Naive thymus-derived CD4-positive, alpha-beta T cell (primary cell): Measurements from ENCODE around the gene PPP4R3A. TPM values are rescaled to one million over a fixed set of nuclear protein-coding genes. Genes with fewer than 3 reads are reported as not detected.

Experiments
- ATAC-seq: fragments of 150-1000 bp; cut with Tn5 transposase; 2 replicates; pipeline ENCODE4 v1.10.0; 2021; ENCODE audit warnings: mild to moderate bottlenecking, moderate library complexity
- CTCF ChIA-PET: fragments of 350-600 bp; sonication (Branson Sonifier 250); formaldehyde crosslinking; loops from one replicate; lab custom pipeline; 2021; ENCODE audit warnings: antibody characterized with exemption; lab: Charles Lee
- POLR2A ChIA-PET: fragments of 350-600 bp; sonication (Branson Sonifier 250); formaldehyde crosslinking; loops from one replicate; lab custom pipeline; 2021; ENCODE audit warnings: antibody characterized with exemption, inconsistent platforms; lab: Charles Lee
- DNase-seq, 9 donors: peaks; one replicate each; pipeline versions ENCODE4 v3.0.0 to v3.0.0-alpha.2; 2020 to 2022; ENCODE audit warnings: mixed read lengths in 1 of 9
- H3K27ac ChIP-seq: one replicate; pipeline ENCODE4 v1.7.0; 2013; ENCODE audit warnings: mild to moderate bottlenecking, low read depth, low read length, moderate library complexity
- H3K27me3 ChIP-seq, 2 donors: one replicate each; pipeline ENCODE4 v1.7.0; 2013; ENCODE audit warnings: low read length in 2 of 2, mild to moderate bottlenecking in 2 of 2, moderate library complexity in 2 of 2; ENCODE audit not compliant: control insufficient read depth in 2 of 2, insufficient read depth in 2 of 2
- H3K36me3 ChIP-seq, 3 experiments: 1 replicate in 2 of 3; 2 replicates in 1 of 3; pipeline ENCODE4 v1.7.0; 2013; ENCODE audit warnings: low read length in 3 of 3, mild to moderate bottlenecking in 3 of 3, moderate library complexity in 1 of 3; ENCODE audit not compliant: insufficient read depth in 3 of 3, control insufficient read depth in 2 of 3
- H3K4me1 ChIP-seq, 2 donors: one replicate each; pipeline ENCODE4 v1.7.0; 2013; ENCODE audit warnings: low read length in 2 of 2, mild to moderate bottlenecking in 2 of 2, moderate library complexity in 1 of 2; ENCODE audit not compliant: control insufficient read depth in 2 of 2, insufficient read depth in 2 of 2
- H3K4me3 ChIP-seq: 2 replicates; pipeline ENCODE4 v1.7.0; 2013; ENCODE audit warnings: mild to moderate bottlenecking, low read length
- H3K9me3 ChIP-seq, 3 experiments: 1 replicate in 2 of 3; 2 replicates in 1 of 3; pipeline ENCODE4 v1.7.0; 2013; ENCODE audit warnings: low read length in 3 of 3; ENCODE audit not compliant: control insufficient read depth in 2 of 3
- H3K27ac Mint-ChIP-seq, 9 donors: one replicate each; pipeline ENCODE4 v1.8.0; 2020 to 2022; ENCODE audit warnings: mixed read lengths in 9 of 9, mild to moderate bottlenecking in 8 of 9, moderate library complexity in 5 of 9, inconsistent platforms in 2 of 9
- H3K27me3 Mint-ChIP-seq, 5 donors: one replicate each; pipeline ENCODE4 v1.8.0; 2021 to 2022; ENCODE audit warnings: mixed read lengths in 5 of 5, mild to moderate bottlenecking in 1 of 5
- H3K36me3 Mint-ChIP-seq, 5 donors: one replicate each; pipeline ENCODE4 v1.8.0; 2020 to 2022; ENCODE audit warnings: mixed read lengths in 5 of 5, mild to moderate bottlenecking in 3 of 5, inconsistent platforms in 1 of 5
- H3K4me1 Mint-ChIP-seq, 7 donors: one replicate each; pipeline ENCODE4 v1.8.0; 2020 to 2022; ENCODE audit warnings: mixed read lengths in 7 of 7, mild to moderate bottlenecking in 3 of 7, inconsistent platforms in 1 of 7
- H3K4me3 Mint-ChIP-seq, 10 donors: one replicate each; pipeline ENCODE4 v1.8.0; 2020 to 2022; ENCODE audit warnings: mild to moderate bottlenecking in 10 of 10, mixed read lengths in 10 of 10, moderate library complexity in 6 of 10, inconsistent platforms in 2 of 10
- H3K9me3 Mint-ChIP-seq, 11 donors: one replicate each; pipeline ENCODE4 v1.8.0; 2020 to 2022; ENCODE audit warnings: mixed read lengths in 11 of 11, mild to moderate bottlenecking in 4 of 11, inconsistent platforms in 1 of 11, moderate library complexity in 1 of 11
- intact Hi-C, 2 donors: fragments of 100-400 bp; cut with micrococcal nuclease; formaldehyde crosslinking; loops; one replicate each; pipeline ENCODE4 v1.15.1; 2023
- polyA plus RNA-seq, 2 donors: library from polyadenylated mRNA; unstranded; fragments of 300-500 nt; fragmentation: Illumina TruSeq; gene quantifications; one replicate each; pipeline ENCODE4 v1.2.3, GENCODE V29; 2021
- total RNA-seq, 6 experiments: library from RNA in 5 of 6; stranded (reverse) in 5 of 6; gene quantifications; 1 replicate in 5 of 6; 2 replicates in 1 of 6; pipeline ENCODE4 v1.2.3 and lab custom pipeline; 2021 to 2026

PPP4R3A gene
- total and polyA plus RNA-seq, 7 experiments from 2014 or later = 81.5 to 214 (median 156) TPM

DNA sequence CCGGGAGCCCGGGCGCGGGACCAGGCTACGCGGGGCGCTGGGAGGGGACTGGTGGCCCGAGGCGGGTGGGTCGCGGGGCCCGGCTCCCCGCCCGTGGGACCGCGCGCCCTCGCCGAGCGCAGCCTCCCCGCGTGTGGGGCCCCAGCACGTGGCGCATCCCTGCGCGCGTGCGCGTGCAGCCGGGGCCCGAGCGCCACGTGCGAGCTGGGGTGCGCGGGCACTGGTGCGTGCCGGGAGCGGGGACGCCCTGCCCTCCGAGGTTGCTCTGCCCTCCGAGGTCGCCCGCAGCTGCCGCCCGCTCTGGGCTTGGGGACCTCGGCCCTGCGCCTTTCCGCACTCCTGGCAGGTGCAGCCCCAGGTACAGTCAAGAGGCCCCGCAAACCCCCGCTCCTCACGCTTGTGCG, 92.1 kb downstream of the PPP4R3A start:
- Mint-ChIP-seq H3K4me1 (peaks cover 27 to 47% (median 39%) of the 10 kb centered on the region in 7 donors), H3K27ac (peak overlapping the region in 6 of 9 donors; percentile 80 to 97 (median 88)), H3K4me3 (peak overlapping the region; percentile 32 to 91 (median 82)), H3K36me3 (peaks cover 8 to 35% (median 18%) of the 10 kb centered on the region in 5 donors), H3K9me3 (peaks cover 0 to 3% (median 0%) of the 10 kb centered on the region in 11 donors), H3K27me3 (peaks cover 0 to 7% (median 0%) of the 10 kb centered on the region in 5 donors)
- ATAC-seq (peak; percentile 62), DNase-seq (peak in 8 of 9 donors; percentile 67 to 84 (median 82))
- ChIA-PET POLR2A (interaction anchor here (0.8 to 12.4 kb wide), 11 partner anchors 9 to 108 kb away, joined by 3 to 328 read pairs (median 15); no protein-coding TSS in a partner anchor), CTCF (interaction anchor here (0.6 to 10.7 kb wide), 23 partner anchors 9 to 501 kb away, joined by 3 to 101 read pairs (median 4); no protein-coding TSS in a partner anchor)
- Histone ChIP-seq H3K9me3 (no peaks in the 10 kb centered on the region), H3K36me3 (peaks cover 0 to 9% (median 0%) of the 10 kb centered on the region in 3 experiments), H3K4me1 (peaks cover 24 to 31% of the 10 kb centered on the region in 2 donors), H3K27me3 (no peaks in the 10 kb centered on the region), H3K27ac (peak overlapping the region; percentile 97), H3K4me3 (peak overlapping the region; percentile 52)
- intact Hi-C loops = loop anchor here (1.0 to 10.0 kb wide), 13 partner anchors 51 to 1237 kb away; partner anchors contain the start of genes RPS6KA5 (in 2 of the 2), CALM1 (in 1 of the 2), GPR68 (in 1 of the 2) and PPP4R3A (in 1 of the 2)

DNA sequence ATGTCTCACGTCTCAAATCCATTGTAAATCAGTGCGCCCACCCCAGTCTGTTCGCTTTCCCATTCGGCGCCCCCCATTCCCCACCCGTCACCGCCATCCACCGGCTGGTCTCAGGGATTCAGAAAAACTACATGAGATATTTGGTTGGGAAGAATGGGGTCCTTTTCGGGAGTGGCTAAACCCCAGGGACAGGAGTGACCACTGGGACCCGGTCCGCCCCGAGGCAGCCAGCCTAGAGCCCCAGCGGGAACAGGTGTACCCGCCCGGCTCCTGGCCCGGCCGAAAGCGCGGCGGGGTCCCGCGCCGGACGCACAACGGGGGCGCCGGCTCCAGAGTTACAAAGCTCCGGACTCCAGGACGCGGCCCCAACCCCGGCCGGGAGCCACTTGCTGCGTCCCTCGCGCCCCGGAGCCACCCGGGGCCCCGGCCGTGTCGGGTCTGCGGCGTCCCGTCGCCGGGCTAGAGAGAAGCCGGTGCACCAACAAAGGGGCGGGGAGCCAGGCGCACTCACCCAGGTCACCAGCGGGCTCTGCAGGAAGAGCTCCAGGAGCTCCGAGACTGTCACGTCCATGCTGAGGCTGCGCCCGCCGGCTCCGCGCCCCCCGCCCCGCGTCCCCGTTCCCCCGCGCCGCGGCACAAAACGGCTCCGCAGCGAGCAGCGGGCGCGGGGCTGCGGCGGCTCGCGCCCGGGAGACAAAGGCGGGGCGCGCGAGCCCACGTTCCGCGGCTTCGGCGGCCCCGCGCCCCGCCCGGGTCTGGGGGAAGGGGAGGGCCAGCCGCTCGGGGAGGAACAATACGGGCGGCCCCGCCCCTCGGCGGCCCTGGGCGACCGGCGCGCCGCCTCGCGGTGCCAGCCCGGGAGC, 92.8 kb downstream of the PPP4R3A start, which contains the start of gene CCDC88C:
Gene CCDC88C, minus strand, starts transcription at position 701 of the 863 bp plus-strand sequence. Its CDS starts 130 bp downstream, at position 571.
- ATAC-seq (peak; percentile 74), DNase-seq (peak in 8 of 9 donors; percentile 68 to 88 (median 84))
- H3K27ac Mint-ChIP-seq = peak within 1 kb of the TSS; percentile 93 to 100 (median 99)
- peaks cover 0 to 7% (median 0%) of the 10 kb centered on the region in 5 donors for H3K27me3 Mint-ChIP-seq
- ChIA-PET CTCF (interaction anchor here (0.7 to 10.7 kb wide), 13 partner anchors 9 to 102 kb away, joined by 3 to 101 read pairs (median 4); no protein-coding TSS in a partner anchor), POLR2A (interaction anchor here (1.1 to 12.4 kb wide), 11 partner anchors 8 to 107 kb away, joined by 3 to 328 read pairs (median 15); no protein-coding TSS in a partner anchor)
- Histone ChIP-seq H3K4me1 (peaks cover 31 to 35% of the 10 kb centered on the region in 2 donors), H3K9me3 (no peaks in the 10 kb centered on the region), H3K36me3 (peaks cover 0 to 9% (median 0%) of the 10 kb centered on the region in 3 experiments), H3K4me3 (peak within 1 kb of the TSS; percentile 75), H3K27me3 (no peaks in the 10 kb centered on the region), H3K27ac (peak within 1 kb of the TSS; percentile 97)
- peaks cover 9 to 40% (median 23%) of the 10 kb centered on the region in 5 donors for H3K36me3 Mint-ChIP-seq
- peaks cover 32 to 54% (median 45%) of the 10 kb centered on the region in 7 donors for H3K4me1 Mint-ChIP-seq
- H3K9me3 Mint-ChIP-seq = peaks cover 0 to 3% (median 0%) of the 10 kb centered on the region in 11 donors
- H3K4me3 Mint-ChIP-seq = peak within 1 kb of the TSS; percentile 85 to 100 (median 100)
- intact Hi-C loops = loop anchor here (1.0 to 10.0 kb wide), 9 partner anchors 93 to 1237 kb away; partner anchors contain the start of genes RPS6KA5 (in 2 of the 2), CALM1 (in 1 of the 2), GPR68 (in 1 of the 2) and PPP4R3A (in 1 of the 2)

DNA sequence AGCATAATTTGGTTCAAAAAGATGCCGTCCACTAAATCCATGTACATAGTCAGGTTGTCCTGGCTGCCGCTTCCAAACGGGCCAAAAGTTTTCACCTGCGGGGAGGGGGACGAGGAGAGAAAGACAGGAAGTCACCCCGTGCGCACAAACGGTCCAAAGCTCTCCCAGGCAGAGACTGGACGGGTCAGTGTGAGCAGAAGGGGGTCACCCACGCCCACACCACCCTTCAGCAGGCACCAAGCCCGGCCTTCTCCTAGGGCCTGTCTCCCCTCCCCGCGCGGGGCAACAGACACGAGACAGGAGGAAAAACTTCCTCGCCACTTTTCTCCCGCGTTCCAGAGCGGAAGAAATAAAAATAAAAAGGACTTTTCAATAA, 93.4 kb downstream of the PPP4R3A start:
- Histone ChIP-seq H3K27me3 (no peaks in the 10 kb centered on the region), H3K27ac (peak overlapping the region; percentile 97), H3K4me1 (peaks cover 36 to 39% of the 10 kb centered on the region in 2 donors), H3K36me3 (peaks cover 0 to 9% (median 0%) of the 10 kb centered on the region in 3 experiments), H3K4me3 (peak overlapping the region; percentile 75), H3K9me3 (no peaks in the 10 kb centered on the region)
- peaks cover 0 to 7% (median 0%) of the 10 kb centered on the region in 5 donors for H3K27me3 Mint-ChIP-seq
- peak overlapping the region; percentile 93 to 100 (median 99) for H3K27ac Mint-ChIP-seq
- ATAC-seq (no peak), DNase-seq (peak in 1 of 9 donors; percentile 43)
- peaks cover 9 to 40% (median 23%) of the 10 kb centered on the region in 5 donors for H3K36me3 Mint-ChIP-seq
- ChIA-PET POLR2A (interaction anchor here (1.2 to 12.4 kb wide), 9 partner anchors 20 to 107 kb away, joined by 4 to 328 read pairs (median 26); no protein-coding TSS in a partner anchor), CTCF (interaction anchor here (1.2 to 10.7 kb wide), 6 partner anchors 12 to 101 kb away, joined by 6 to 101 read pairs (median 16); no protein-coding TSS in a partner anchor)
- H3K9me3 Mint-ChIP-seq = peaks cover 0 to 3% (median 0%) of the 10 kb centered on the region in 11 donors
- peak overlapping the region; percentile 85 to 100 (median 100) for H3K4me3 Mint-ChIP-seq
- H3K4me1 Mint-ChIP-seq = peaks cover 34 to 58% (median 50%) of the 10 kb centered on the region in 7 donors
- intact Hi-C loops = loop anchor here (1.0 to 10.0 kb wide), 18 partner anchors 11 to 1238 kb away; partner anchors contain the start of genes PPP4R3A (in 2 of the 2), RPS6KA5 (in 2 of the 2), CALM1 (in 1 of the 2) and DGLUCY (in 1 of the 2)

DNA sequence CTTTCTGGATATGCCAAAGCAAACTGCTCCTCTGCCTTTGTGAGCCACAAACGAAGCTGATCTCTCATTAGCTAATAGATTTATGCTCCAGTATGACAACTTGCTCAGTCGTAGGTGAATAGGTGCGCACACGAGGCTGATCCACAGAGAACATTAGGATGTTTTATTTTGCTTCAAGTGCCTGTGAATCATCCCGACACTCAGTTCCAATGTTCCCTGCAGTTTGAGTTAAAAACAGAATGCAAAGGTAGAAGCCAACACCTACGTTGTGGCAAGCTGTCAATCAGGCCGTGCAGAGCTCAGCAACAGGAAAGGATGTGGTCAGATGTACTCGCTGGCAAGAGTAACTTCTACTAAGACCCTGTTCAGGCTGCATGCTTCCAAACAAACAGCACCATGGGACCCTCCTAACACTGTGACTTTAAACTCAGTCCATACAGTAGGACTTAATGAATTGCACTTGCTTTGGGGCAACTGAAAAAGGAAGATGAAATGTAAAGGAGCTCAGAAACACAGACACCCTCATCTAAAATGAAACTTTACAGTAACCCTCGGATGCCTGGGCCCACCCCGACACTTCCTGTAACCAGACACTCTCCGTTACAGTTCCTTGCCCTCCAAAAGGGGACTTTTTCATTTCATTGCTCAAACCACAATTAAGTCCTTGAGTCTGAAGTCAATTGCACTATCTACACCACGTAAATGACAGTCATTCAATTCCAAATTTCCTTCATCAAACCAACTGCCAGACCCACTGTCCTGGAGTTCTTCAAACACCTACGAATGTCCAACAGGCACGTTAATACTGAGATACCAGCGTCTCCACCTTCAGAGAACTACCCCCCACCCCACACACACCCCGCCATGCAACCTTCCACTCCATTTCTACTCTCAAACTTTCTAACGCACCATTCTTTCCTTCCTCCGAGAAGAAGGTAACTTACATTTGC, 94.0 kb downstream of the PPP4R3A start:
- no peaks in the 10 kb centered on the region for H3K9me3 ChIP-seq
- intact Hi-C loops = loop anchor here (1.0 to 10.0 kb wide), 17 partner anchors 11 to 1239 kb away; partner anchors contain the start of genes CALM1 (in 1 of the 2), DGLUCY (in 1 of the 2), GPR68 (in 1 of the 2) and PPP4R3A (in 1 of the 2)
- ChIA-PET POLR2A (interaction anchor here (0.6 to 12.4 kb wide), 17 partner anchors 9 to 1460 kb away, joined by 3 to 328 read pairs (median 7); partner anchors contain the start of gene TDP1), CTCF (interaction anchor here (0.6 to 10.7 kb wide), 14 partner anchors 11 to 239 kb away, joined by 3 to 101 read pairs (median 5); partner anchors contain the start of gene GPR68)
- DNase-seq (peak in 8 of 9 donors; percentile 65 to 89 (median 86)), ATAC-seq (peak; percentile 64)
- peak overlapping the region; percentile 97 for H3K27ac ChIP-seq
- H3K4me1 ChIP-seq = peaks cover 42 to 44% of the 10 kb centered on the region in 2 donors
- Mint-ChIP-seq H3K27ac (peak overlapping the region; percentile 93 to 100 (median 99)), H3K4me1 (peaks cover 41 to 62% (median 56%) of the 10 kb centered on the region in 7 donors), H3K9me3 (peaks cover 0 to 3% (median 0%) of the 10 kb centered on the region in 11 donors), H3K36me3 (peaks cover 12 to 43% (median 27%) of the 10 kb centered on the region in 5 donors), H3K27me3 (peaks cover 0 to 7% (median 0%) of the 10 kb centered on the region in 5 donors), H3K4me3 (peak overlapping the region; percentile 85 to 100 (median 100))
- peak overlapping the region; percentile 75 for H3K4me3 ChIP-seq
- no peaks in the 10 kb centered on the region for H3K27me3 ChIP-seq
- peaks cover 0 to 9% (median 0%) of the 10 kb centered on the region in 3 experiments for H3K36me3 ChIP-seq

DNA sequence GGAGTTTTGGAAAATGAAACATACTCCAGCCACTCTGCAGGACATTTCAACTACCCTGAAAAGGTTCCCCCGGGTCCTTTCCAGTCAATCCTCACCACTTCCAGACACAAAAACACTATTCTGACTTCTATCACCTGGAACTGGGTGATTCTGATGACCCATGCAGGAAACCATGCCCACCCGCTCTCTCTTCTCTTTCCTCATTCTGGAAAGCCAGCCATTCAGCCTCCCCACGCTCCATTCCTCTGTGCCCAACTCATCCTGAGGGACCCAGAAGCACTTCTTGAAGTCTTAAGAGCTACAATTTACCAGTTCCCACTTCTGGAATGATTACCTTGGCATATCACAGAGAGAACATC, 95.7 kb downstream of the PPP4R3A start:
- Mint-ChIP-seq H3K27me3 (peaks cover 0 to 7% (median 0%) of the 10 kb centered on the region in 5 donors), H3K9me3 (peaks cover 0 to 3% (median 0%) of the 10 kb centered on the region in 11 donors), H3K4me1 (peaks cover 53 to 71% (median 69%) of the 10 kb centered on the region in 7 donors), H3K27ac (peak overlapping the region; percentile 93 to 100 (median 99)), H3K36me3 (peaks cover 14 to 53% (median 40%) of the 10 kb centered on the region in 5 donors), H3K4me3 (peak overlapping the region; percentile 85 to 100 (median 100))
- peaks cover 0 to 9% (median 0%) of the 10 kb centered on the region in 3 experiments for H3K36me3 ChIP-seq
- peaks cover 58 to 59% of the 10 kb centered on the region in 2 donors for H3K4me1 ChIP-seq
- ChIA-PET POLR2A (interaction anchor here (0.9 to 12.4 kb wide), 8 partner anchors 10 to 99 kb away, joined by 4 to 328 read pairs (median 58); no protein-coding TSS in a partner anchor), CTCF (interaction anchor here (0.6 to 4.4 kb wide), 5 partner anchors 9 to 105 kb away, joined by 3 to 30 read pairs (median 7); no protein-coding TSS in a partner anchor)
- no peaks in the 10 kb centered on the region for H3K9me3 ChIP-seq
- no peaks in the 10 kb centered on the region for H3K27me3 ChIP-seq
- ATAC-seq = no peak
- intact Hi-C loops = loop anchor here in 1 of 2 donors (10.0 kb wide), 1 partner anchor 1240 kb away; no protein-coding TSS in a partner anchor
- DNase-seq = peak in 1 of 9 donors; percentile 2
- peak overlapping the region; percentile 97 for H3K27ac ChIP-seq
- peak overlapping the region; percentile 75 for H3K4me3 ChIP-seq
